NOMO-1 treated with dmso at 0.1 percent for 144 hours (cell line): ENCODE data around the gene NUCB1.

Experiments
- DNase-seq: peaks from one replicate; lab custom pipeline; 2025; ENCODE audit not compliant: unreplicated experiment; lab: John Stamatoyannopoulos, UW

Gene NUCB1

DNA sequence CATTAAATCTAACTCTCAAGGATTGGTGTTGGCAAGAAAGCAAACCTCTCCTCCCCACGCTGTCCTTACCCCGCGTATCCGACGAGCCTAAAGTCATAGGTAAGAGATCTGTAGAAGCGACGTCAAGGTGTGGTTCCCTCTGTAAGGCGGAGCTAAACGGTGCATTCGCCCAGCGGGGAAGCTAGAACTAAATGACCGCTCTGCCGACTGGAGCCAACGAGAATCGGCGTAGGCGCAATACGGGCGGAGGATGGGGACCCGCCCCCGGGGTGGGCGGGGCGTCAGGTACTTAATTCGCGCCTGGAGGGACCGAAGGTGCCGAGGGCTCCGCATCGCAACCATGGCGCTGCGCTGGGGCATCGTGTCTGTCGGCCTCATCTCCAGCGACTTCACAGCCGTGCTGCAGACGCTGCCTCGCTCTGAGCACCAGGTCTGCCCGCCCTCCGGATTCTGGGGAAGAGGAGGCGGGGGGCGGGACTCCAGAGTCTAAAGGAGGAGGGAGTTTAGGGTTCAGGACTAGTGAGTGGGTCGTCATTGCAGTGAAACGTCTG lies 33.3 kb downstream of the NUCB1 start, which contains the start of gene DHDH:
DHDH (plus strand) TSS at position 318 of the 551 bp plus-strand sequence; CDS start at position 341, 23 bp downstream.
- peak; percentile 72 for DNase-seq

DNA sequence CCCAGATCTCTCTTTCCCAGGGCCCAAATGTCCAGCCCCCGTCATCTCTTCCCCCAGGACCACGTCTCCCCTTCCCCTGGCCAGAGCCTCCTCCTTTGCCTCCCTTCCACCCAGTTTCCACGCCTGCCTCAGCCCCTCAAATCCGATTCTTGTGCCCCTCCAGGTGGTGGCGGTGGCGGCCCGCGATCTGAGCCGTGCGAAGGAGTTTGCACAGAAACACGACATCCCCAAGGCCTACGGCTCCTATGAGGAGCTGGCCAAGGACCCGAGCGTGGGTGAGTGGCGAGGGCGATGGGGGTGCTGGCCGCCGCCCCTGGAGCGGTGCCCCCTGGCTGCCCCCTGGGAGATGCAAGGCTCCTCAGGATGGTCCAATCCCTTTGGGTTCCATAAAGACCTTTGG lies 34.7 kb downstream of the NUCB1 start:
- DNase-seq, result no peak

DNA sequence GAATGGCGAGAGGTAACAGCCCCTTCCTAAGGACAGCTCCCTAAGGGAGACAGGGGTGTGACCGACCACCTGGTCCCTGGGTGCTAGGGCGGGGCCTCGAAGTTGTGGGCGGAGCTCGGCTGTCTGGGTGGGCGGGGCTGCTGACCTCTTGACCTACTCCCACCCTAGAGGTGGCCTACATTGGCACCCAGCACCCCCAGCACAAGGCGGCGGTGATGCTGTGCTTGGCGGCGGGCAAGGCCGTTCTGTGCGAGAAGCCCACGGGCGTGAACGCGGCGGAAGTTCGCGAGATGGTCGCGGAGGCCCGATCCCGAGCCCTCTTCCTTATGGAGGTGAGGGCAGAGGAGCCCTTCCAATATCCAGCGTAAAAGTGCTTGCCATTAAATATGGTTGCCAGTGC lies 35.8 kb downstream of the NUCB1 start:
- no peak for DNase-seq

DNA sequence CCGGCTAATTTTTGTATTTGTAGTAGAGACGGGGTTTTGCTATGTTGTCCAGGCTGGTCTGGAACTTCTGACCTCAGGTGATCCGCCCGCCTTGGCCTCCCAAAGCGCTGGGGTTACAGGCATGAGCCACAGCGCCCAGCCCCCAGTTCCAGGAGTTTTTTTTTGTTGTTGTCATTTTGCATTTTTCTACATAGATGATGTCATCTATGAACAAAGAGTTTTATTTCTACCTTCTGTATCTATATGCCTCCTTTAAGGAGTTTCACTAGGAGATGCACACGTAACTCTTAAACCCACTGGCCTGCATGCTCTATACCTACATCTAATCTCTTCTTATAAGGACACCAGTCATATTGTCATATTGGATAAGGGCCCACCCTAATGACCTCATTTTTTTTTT lies 38.1 kb downstream of the NUCB1 start:
- no peak for DNase-seq

DNA sequence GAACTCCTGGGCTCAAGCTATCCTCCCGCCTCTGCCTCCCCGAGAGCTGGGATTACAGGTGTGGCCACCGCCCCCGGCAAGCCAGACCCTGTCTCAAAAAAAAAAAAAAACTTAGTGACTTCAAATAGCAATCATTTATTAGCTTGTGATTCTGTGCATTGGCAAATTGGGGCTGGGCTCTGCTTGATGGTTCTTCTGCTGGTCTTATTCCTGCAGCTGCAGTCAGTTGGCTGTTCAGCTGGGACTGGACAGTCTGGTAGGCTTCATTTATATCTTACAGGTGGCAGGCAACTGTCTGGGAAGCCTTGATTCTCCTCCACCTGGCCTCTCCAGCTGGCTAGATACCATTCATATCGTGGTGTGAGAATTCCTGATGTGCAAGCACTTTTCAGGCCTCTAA lies 40.8 kb downstream of the NUCB1 start:
- DNase-seq, result no peak

DNA sequence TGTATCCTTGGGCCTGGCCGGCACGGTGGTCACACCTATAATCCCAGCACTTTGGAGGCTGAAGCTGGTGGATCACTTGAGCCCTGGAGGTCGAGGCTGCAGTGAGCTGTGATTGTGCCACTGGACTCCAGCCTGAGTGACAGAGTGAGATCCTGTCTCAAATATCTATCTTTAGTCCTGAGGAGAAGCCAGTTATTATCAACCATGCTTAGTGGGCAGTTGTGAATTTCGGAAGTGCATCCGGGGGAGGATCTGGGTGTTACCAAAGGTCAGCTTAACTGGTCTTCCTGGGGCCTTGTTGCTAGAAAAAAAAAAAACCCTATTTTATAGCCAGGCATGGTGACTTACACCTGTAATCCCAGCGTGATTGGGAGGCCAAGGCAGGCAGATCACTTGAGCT lies 43.0 kb downstream of the NUCB1 start:
- DNase-seq, result no peak

DNA sequence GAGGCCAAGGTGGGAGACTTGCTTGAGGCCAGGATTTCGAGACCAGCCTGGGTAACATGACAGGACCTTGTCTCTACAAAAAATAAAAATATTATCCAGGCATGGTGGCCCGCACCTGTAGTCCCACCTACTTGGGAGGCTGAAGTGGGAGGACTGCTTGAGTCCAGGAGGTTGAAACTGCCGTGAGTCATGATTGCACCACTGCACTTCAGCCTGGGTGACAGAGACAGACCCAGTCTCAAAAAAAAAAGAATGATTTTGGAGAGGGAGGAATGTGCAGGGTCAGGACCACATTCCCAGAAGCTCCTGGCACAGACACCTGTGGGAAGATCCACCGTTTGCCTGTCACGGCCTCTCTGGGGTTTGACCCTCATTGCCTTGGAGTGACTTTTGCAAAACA lies 45.3 kb downstream of the NUCB1 start:
- DNase-seq, result no peak

DNA sequence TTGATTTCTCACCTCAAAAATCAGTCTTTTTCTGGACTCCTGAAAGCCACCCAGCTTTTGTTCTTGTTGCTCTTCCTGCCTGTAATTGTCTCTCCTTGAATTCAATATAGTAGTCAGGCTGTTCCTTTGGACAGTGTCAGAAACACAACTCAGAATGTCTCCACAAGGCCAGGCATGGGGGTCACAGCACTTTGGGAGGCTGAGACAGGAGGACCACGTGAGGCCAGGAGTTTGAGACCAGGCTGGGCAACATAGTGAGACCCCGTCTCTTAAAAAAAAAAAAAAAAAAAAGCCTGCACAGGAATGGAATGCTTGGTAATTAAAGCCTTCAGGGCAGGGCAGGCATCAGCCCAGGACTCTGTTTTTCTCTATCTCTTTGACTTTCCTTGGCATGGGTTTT lies 45.7 kb downstream of the NUCB1 start:
- no peak for DNase-seq

DNA sequence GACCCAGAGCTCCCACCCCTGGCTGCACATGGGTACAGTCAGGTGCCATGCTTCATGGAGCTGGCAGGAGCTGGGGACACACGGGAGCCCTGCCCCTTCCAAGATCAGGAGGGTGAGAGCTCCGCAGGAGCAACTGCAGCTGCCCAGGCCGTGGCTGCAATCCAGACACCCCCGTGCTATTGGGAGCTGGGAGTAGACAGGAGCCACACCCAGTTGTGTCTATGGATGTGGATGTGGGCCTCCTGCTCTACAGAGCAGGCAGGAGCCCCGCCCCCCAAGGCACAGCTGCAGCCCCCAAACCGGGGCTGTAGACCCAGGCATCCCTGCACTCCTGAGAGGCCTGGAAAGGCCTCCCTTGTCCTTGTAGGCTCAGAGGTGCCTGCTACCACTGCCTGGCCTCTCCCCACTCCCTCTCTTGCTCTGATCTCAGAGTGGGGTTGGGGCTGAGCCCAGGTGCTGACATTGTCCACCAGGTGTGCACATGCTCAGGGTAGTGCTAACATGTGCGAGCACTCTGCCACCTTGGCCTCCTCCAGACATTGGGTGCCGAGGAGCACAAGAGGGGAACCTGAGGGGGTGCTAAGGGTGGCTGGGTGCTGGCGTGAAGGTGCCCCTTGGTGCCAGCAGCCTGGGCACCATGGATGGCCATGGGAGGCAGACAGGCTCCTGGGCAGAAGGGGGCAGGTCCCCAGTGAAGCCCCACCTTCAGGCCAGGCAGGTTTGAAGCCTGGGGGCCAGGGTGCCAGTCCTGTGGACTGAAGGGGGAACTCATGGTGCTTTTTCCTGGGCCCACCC lies 46.5 kb downstream of the NUCB1 start:
- no peak for DNase-seq

DNA sequence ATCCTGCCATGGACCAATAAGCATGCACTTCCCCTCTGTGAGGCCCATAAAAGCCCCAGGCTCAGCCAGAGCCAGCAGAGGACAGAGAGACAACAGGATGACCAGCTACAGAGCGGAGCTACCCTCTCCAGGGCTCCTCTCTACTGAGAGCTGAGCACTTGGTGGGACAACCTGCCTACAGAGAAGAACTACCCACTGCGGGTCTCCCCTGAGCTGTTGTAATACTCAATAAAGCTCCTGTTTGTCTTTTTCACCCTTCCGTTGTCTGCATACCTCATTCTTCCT lies 47.1 kb downstream of the NUCB1 start:
- DNase-seq, result no peak

DNA sequence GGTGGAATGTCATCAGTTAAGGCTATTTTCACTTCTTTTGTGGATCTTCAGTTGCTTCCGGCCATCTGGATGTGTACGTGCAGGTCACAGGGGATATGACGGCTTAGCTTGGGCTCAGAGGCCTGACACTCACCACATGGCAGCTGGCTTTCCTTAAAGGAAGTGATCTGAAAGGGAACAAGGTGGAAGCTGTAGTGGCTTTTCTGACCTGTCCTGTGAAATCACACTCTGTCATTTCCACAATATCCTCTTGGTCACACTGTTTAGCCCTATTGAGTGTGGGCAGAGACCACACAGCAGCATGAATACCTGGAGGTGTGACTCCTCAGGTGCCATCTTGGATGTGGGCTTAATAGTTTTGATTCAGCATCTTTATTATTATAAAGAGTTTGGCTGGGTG lies 50.0 kb downstream of the NUCB1 start:
- no peak for DNase-seq

DNA sequence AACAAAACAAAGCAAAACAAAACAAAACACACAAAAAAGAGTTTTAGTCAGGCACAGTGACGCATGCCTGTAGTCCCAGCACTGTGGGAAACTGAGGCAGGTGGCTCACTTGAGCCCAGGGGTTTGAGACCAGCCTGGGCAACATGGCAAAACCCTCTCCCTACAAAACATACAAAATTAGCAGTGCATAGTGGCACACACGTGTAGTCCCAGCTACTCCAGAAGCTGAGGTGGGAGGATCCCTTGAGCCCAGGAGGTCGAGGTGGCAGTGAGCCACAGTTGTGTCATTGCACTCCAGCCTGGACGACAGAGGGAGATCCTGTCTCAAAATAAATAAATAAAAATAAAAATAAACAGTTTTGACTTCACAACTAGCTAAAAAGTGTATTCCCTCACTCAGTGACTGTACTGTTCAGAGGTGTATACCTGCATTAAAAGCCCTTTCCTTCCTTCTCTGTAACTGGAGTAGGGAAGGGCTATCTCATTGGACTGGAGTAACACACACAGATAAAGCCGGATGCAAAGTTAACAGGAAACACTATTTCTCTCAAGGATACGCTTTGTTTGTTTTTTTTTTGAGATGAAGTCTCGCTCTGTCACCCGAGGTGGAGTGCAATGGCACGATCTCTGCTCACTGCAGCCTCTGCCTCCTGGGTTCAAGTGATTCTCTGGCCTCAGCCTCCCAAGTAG lies 50.9 kb downstream of the NUCB1 start:
- no peak for DNase-seq

DNA sequence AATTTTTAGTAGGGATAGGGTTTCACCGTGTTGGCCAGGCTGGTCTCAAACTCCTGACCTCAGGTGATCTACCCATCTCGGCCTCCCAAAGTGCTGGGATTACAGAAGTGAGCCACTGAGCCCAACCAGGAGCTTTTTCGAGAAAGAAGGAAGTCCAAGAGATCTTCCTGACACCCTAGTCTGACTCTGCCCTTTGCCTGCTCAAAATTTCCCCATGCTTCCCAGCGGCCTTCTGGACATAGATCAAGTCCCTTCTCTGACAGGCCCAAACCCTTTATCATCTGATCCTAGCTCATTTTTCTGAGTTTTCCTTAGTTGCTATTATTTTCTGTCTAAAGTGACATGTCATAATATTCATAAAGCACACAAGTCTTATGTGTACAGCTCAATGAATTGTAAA lies 53.0 kb downstream of the NUCB1 start:
- DNase-seq, result no peak

DNA sequence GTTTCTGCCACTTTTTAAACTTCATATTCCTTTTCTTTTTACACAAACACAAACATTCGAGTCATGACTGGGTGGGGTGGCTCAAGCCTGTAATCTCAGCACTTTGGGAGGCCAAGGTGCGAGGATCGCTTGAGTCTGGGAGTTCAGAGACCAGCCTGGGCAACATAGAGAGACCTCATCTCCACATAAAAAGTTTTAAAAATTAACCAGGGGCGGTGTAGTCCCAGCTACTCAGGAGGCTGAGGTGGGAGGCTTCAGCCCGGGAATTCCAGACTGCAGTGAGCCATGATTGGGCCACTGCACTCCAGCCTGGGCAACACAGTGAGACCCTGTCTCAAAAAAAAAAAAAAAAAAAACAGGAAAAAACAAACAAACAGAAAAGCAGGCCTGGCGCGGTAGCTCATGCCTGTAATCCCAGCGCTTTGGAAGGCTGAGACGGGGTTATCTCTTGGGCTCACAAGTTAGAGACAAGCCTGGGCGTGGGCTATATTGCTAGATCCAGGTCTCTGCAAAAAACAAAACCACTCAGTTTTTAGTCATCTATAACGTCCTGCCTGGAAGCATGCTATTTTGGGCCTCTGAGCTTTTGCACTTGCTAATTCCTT lies 54.0 kb downstream of the NUCB1 start:
- no peak for DNase-seq

DNA sequence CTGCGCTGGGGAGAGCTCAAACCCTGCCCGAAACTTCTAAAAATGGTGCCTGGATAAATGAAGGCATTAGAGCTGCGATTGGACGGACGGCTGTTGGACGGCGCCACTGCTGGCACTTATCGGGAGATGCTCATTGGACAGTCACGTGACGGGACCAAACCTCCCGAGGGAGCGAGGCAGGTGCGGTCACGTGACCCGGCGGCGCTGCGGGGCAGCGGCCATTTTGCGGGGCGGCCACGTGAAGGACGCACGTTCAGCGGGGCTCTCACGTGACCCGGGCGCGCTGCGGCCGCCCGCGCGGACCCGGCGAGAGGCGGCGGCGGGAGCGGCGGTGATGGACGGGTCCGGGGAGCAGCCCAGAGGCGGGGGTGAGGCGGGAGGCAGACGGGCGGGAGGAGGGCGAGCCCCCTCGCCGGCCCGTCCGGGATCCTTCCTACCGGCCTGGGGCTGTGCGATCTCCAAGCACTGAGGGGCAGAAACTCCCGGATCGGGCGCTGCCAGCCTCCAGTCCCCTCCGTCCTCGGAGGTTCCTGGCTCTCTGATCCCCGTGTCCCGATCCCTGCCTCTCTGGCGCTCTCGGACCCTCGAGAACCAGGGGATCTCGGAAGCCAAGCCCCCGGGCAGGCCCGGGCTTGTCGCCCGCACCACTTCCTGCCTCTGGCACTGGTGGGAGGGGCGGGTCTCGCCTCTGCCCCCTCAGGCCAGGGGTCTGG lies 54.6 kb downstream of the NUCB1 start, which contains the start of gene BAX:
BAX (plus strand) TSS at position 281 of the 713 bp plus-strand sequence; CDS start at position 335, 54 bp downstream.
- DNase-seq, result peak; percentile 91

DNA sequence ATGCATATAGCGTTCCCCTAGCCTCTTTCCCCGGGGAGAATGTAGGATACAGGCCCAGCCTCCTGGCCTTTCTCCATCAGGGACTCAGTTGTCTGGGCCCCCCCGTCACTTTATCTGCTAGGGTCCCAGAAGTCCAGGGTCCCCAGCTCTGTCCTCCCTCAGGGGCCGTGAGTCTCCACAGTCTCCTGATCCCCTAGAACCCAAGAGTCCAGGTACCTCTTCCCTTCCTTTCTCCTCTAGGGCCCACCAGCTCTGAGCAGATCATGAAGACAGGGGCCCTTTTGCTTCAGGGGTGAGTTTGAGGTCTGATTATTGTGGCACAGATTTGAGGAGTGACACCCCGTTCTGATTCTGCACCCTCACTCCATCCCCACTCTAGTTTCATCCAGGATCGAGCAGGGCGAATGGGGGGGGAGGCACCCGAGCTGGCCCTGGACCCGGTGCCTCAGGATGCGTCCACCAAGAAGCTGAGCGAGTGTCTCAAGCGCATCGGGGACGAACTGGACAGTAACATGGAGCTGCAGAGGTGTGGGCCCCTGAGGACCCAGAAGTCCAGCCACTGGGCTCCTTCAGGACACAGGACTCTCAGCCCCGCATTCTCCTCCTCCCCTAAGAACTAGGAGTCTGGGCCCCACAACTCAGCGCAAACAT lies 55.3 kb downstream of the NUCB1 start:
- no peak for DNase-seq

DNA sequence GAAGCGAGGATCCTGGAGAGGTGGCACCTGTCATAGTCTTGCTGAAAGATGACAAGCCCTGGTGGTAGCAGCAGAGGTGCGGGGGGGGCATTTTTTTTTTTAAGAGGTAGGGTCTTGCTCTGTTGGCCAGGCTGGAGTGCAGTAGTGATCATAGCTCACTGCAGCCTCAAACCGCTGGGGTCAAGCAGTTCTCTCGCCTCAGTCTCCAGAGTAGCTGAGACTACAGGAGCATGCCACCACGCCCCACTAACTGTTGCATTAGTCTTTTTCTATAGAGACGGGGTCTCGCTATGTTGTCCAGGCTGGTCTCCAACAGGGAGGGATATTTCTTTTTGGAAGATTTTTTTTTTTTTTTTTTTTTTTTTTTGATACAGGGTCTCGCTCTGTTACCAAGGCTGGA lies 57.9 kb downstream of the NUCB1 start:
- DNase-seq, result no peak

DNA sequence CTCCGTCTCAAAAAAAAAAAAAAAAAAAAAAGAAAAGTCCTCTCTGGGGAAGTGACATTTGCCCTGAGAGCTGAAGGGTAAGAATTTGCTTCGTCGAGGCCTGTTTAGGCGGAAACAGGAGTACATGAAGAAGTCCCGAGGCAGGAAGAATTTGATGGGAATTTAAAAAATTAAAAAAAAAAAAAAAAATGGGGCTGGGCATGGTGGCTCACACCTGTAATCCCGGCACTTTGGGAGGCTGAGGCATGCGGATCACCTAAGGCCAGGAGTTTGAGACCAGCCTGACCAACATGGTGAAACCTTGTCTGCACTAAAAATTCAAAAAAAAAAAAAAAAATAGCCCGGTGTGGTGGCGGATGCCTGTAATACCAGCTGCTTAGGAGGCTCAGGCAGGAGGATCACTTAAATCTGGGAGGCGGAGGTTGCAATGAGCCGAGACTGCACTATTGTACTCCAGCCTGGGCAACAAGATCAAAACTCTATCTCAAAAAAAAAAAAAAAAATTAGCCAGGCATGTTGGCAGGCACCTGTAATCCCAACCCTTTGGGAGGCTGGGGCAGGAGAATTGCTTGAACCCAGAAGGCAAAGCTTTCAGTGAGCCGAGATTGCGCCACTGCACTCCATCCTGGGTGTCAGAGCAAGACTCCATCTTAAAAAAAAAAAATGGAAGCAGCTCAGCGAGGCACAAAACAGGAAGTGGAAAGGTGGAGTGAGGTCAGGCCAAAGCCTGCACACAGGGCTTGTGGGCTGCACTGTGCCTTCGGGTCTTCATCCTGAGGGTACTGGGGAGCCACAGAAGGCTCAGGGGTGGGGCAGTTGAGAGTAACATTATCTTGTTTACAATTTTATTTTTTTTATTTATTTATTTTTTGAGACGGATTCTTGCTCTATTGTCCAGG lies 59.5 kb downstream of the NUCB1 start:
- no peak for DNase-seq

DNA sequence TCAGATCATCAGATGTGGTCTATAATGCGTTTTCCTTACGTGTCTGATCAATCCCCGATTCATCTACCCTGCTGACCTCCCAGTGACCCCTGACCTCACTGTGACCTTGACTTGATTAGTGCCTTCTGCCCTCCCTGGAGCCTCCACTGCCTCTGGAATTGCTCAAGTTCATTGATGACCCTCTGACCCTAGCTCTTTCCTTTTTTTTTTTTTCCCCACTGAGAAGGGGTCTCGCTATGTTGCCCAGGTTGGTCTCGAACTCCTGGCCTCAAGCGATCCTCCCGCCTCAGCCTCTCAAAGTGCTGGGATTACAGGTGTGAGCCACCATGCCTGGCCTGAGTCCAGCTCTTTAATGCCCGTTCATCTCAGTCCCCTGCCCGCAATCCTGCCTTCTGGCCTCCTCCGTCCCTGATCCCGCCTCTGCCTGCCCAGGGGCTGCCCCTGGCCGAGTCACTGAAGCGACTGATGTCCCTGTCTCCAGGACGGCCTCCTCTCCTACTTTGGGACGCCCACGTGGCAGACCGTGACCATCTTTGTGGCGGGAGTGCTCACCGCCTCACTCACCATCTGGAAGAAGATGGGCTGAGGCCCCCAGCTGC lies 61.0 kb downstream of the NUCB1 start:
- DNase-seq, result no peak

DNA sequence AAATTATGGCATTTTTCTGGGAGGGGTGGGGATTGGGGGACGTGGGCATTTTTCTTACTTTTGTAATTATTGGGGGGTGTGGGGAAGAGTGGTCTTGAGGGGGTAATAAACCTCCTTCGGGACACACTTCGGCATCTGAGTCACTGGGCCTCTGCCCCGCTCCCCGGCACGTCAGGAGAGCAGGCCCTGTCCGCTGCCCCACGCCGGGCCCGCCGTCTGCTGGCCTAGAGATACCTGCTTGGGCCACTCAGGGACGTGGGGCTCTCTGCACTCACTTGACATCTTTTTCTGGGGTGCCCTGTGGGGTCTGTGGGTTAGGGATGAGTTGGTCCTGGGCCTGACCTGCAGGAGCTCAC lies 61.5 kb downstream of the NUCB1 start:
- no peak for DNase-seq
